HG03045 (cell line): ENCODE results near the gene ATAD2B.
"Not testable (repeated sequence)": the region's sequence is repeated elsewhere in the genome, so short reads cannot be mapped to it uniquely, and the experiment has no call there.

Source experiments
- ATAC-seq: cut with Tn5 transposase; IDR thresholded peaks from one replicate; pipeline ENCODE4 v1.9.1; 2021; ENCODE audit warnings: mild to moderate bottlenecking, moderate library complexity; ENCODE audit not compliant: unreplicated experiment

ATAD2B gene

DNA sequence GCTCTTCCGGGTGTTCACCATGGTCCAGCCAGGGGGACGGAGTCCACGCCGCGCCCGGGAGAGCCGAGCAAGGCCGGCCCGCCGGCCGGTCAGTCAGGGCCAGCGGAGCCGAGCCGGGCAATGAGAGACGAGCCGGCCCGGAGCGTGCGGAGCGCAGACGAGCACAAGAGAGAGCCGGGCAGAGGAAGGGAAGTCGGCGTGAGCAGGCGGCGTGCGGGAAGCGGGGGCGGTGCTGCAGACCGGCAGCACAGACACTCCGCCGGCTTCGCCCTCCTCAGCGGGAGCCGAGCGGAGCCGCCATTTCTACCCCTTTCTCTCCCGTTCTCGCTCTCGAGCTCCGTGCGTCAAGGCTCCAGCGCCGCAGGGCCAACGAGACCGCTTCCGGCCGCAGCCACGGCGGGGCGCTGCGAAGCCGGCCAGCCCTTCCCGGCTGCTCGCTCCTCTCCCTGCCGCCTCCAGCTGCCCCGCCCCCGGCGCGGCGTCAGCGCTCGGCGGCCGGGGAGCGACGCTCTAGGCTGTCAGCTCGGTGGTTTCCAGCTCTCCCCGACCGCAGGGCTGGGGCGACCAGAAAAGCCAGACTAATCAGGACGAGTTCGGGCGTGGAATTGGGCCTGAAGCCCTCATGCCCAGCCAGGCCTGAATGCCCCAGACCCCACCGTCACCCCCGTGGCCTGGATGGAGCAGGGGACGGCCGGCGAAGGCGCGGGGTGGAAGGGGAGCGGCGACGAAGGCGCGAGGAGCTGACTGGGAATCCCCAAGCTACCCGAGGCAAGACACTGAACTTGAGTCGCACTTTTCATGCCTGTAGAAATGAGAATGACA lies at the start of gene ATAD2B:
Gene ATAD2B, minus strand, starts transcription at position 374 of the 822 bp plus-strand sequence. Its CDS starts 353 bp downstream, at position 21.
- ATAC-seq: peak; percentile 80

- no peak for ATAC-seq
Measured at GRCh38 chr2:23967846-23968245, 40.9 kb upstream of the ATAD2B start.

DNA sequence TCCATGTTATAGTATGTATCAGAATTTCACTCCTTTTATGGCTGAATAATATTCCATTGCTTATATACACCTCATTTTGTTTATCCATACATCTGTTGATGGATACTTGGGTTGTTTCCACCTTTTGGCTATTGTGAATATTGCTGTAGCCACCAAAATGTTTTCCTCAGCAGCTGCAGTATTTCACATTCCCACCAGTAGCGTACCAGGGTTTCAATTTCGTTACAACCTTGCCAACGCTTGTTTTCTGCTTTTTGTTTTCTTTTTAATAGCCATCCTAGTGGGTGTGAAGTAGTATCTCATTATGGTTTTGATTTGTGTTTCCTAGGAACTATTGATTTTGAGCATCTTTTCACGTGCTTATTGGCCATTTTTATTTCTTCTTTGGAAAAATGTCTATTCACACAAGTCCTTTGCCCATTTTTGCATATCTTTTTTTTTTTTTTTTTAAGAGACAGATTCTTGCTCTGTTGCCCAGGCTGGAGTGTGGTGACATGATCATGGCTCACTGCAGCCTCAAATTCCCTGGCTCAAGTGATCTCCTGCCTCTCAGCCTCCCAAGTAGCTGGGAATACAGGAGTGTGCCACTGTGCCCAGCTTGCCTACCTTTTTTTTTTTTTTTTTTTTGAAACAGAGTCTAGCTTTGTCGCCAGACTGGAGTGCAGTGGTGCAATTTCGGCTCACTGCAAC lies 27.5 kb upstream of the ATAD2B start:
- no peak for ATAC-seq

- ATAC-seq: no peak
Measured at GRCh38 chr2:23953625-23954024, 26.7 kb upstream of the ATAD2B start.

DNA sequence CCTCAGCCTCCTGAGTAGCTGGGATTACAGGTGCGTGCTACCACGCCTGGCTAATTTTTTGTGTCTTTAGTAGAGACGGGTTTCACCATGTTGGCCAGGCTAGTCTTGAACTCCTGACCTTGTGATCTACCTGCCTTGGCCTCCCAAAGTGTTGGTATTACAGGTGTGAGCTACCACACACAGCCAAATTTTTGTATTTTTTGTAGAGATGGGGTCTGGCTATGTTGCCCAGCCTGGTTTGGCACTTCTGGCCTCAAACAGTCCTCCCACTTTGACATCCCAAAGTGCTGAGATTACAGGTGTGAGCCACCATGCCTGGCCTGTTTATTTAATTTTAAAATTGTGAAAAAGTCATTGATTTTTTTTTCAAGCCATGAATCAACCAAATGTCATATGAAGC lies 25.6 kb upstream of the ATAD2B start:
- not testable (repeated sequence) for ATAC-seq

DNA sequence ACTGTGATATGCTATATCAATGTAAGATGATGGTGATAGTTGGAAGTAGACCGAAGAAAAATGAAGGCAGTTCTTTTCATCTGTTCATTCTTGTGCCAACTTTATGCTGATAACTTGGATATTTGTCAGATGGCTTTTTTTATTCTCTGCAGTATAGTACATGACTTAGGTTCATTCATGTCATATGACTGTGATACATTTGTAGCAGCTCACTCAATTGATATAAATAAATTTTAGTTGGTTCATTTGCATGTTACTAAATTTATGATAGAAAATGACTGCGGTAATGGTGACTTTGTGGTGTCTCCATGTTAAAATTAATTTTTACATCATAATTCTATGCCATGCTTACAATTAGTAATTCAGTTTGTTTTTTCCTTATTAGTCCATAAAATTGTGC lies 20.4 kb upstream of the ATAD2B start:
- ATAC-seq: no peak

- no peak for ATAC-seq
Measured at GRCh38 chr2:23944976-23945375, 18.1 kb upstream of the ATAD2B start.

DNA sequence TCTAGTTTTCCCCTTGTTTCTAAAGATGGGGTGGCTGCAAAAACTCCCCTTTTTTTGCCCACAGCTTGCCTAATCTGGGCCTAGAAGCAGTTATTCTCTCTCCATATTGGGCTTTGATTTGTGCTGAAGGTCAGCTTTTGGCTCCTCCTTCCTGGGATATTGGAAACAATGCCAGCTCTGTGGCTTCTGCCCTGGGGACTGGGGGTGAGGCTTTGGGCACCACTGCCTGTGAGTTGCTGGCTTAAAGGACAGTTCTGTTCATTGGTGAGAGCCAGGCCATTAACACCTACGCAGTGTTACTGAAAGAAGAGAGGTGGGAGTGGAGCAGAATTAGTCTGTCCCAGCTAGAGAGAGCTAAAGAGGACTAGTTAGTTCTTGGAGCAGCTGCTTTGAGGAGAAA lies 17.6 kb upstream of the ATAD2B start:
- ATAC-seq: no peak

- no peak for ATAC-seq
Measured at GRCh38 chr2:23943666-23944065, 16.7 kb upstream of the ATAD2B start.

DNA sequence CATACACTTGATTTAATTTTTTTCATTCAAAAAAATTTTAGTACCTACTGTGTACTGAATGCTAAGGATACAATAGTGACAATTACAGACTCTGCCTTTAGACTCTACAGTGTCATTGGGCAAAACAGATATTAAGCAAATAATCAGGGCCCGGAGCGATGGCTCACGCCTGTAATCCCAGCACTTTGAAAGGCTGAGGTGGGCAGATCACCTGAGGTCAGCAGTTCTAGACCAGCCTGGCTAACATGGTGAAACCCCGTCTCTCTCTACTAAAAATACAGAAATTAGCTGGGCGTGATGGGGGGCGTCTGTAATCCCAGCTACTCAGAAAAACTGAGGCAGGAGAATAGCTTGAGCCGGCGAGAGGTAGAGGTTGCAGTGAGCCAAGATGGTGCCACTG lies 14.7 kb upstream of the ATAD2B start:
- ATAC-seq: no peak

GRCh38 chr2:23940718-23941620 lies 14.0 kb upstream of the ATAD2B start:
- ATAC-seq: peak; percentile 62

DNA sequence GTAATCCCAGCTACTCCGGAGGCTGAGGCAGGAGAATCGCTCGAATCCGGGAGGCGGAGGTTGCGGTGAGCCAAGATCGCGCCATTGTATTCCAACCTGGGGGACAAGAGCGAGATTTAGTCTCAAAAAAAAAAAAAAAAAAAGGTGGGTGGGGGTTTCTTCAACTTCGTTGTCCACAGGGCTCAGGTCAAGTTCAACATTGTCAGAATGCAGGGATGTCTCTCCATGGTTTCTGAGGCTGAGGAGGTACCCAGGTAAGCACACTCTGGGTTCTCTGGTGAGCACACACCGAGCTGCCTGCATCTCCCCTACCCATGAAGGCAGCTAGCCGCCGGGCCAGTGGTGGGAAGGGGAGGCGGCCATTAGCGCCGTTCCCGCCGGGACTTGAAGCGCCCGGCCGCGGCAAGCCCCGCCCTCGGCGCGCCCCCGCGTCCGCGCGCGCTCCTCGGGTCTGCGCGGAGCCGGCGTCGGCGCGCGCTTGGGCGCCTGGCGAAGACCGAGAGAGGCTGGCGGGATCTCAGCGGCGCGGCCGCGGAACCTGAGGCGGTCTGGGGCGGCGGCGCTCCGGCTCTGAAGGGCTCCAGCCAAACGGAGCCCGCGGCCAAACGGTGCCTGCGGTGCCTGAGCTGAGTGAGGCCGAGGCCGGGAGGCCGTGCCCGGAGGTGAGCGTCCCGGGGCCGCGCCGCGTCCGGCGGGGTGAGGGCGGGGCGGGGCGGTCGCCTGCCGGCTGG lies 13.2 kb upstream of the ATAD2B start, which contains the start of gene UBXN2A:
Gene UBXN2A, plus strand, starts transcription at position 477 of the 731 bp plus-strand sequence. CDS start 17,852 bp downstream, outside the sequence.
- peak; percentile 81 for ATAC-seq

DNA sequence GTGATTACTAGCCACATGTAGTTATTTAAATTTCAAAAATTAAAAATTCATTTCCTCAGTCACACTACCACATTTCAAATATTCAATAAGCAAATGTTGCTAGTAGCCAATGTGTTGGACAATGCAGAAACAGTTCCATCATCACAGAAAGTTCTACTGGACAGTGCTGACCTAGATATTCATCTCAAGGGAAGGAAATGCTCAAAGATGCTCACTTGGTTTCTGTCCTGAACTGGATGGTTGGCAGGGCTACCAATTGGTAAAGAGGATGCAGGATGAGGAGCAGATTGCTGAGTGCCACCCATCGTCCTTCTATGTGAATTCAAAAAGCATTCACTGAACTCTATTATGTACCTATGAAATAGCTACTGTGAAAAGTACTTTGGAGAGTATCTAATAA lies 7.3 kb upstream of the ATAD2B start:
- no peak for ATAC-seq

DNA sequence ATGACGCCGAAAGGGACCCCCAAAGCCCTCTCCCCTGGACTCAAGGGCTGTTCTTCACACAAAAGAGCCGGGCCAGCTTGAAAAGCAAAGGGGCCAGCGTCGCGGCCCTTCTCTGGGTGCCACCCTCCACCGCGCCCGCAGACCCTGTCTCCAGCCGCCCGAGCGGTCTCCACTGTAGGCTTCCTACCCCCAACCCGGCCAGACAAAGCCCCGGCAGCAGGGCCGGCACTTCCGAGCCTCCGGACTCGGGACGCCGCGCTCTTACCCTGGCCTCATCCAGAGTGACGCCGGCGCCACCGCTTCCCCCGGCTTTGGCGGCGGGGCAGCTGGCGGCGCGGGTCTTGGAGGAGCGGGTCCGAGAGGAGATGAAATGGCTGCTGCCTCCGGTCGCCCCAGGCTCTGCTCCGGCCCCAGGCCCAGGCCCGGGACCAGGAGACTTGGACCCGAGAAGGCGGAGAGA lies 603 bp downstream of the ATAD2B start:
- peak; percentile 31 for ATAC-seq

- ATAC-seq: peak; percentile 48
Measured at GRCh38 chr2:23925702-23926289, 1.1 kb downstream of the ATAD2B start.

- no peak for ATAC-seq
Measured at GRCh38 chr2:23924589-23925359, 2.1 kb downstream of the ATAD2B start.

DNA sequence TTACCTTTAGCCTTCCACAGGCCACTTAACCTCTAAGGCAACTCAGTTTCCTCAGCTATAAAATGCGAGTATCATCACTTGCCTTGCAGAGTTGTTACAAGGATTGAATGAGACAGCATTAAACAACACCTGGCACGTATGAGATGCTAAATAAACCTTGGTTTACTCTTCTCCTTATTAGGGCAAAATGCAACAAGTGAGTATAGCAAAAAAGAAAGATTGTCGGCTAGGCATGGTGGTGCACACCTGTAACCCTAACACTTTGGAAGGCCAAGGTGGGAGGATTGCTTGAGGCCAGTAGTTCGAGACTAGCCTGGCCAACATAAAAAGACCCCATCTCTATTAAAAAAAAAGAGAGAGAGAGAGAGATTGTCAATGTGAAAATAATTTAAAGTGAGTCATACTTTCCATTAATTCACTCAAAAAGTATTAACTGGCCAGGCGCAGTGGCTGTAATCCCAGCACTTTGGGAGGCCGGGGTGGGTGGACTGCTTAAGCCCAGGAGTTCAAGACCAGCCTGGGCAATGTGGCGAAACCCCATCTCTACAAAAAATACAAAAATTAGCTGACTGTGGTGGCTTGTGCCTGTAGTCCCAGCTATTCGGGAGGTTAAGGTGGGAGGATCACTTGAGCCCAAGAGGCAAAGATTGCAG lies 8.0 kb downstream of the ATAD2B start:
- no peak for ATAC-seq

- ATAC-seq: no peak
Measured at GRCh38 chr2:23916727-23917405, 10.1 kb downstream of the ATAD2B start.
